Parathyroid adenoma (tissue), 2 donors: Measurements from ENCODE around the gene KRTAP9-3.
"Not testable (repeated sequence)": the region's sequence is repeated elsewhere in the genome, so short reads cannot be mapped to it uniquely, and the experiment has no call there.

Experiments used
- H2AFZ ChIP-seq: fragments of 300-600 bp; sonication (generic); one replicate; pipeline ENCODE4 v1.7.0; 2017; ENCODE audit warnings: antibody characterized with exemption, mild to moderate bottlenecking
- H3K27ac ChIP-seq: fragments of 300-600 bp; sonication (generic); one replicate; pipeline ENCODE4 v1.7.0; 2017
- H3K27me3 ChIP-seq: fragments of 300-600 bp; sonication (generic); one replicate; pipeline ENCODE4 v1.7.0; 2017; ENCODE audit warnings: low read length; ENCODE audit not compliant: control insufficient read depth, insufficient read depth
- H3K36me3 ChIP-seq: fragments of 300-600 bp; sonication (generic); one replicate; pipeline ENCODE4 v1.7.0; 2017; ENCODE audit warnings: low read length; ENCODE audit not compliant: control insufficient read depth, insufficient read depth
- H3K4me1 ChIP-seq: fragments of 300-600 bp; sonication (generic); one replicate; pipeline ENCODE4 v1.7.0; 2017; ENCODE audit warnings: control low read depth
- H3K4me2 ChIP-seq: fragments of 300-600 bp; sonication (generic); one replicate; pipeline ENCODE4 v1.7.0; 2017; ENCODE audit warnings: low read length
- H3K4me3 ChIP-seq: fragments of 300-600 bp; sonication (generic); one replicate; pipeline ENCODE4 v1.7.0; 2017; ENCODE audit warnings: low read depth, low read length
- H3K79me2 ChIP-seq: fragments of 300-600 bp; sonication (generic); one replicate; pipeline ENCODE4 v1.7.0; 2017; ENCODE audit warnings: control low read depth
- H3K9ac ChIP-seq: fragments of 300-600 bp; sonication (generic); one replicate; pipeline ENCODE4 v1.7.0; 2017; ENCODE audit warnings: mild to moderate bottlenecking
- H3K9me3 ChIP-seq: fragments of 300-600 bp; sonication (generic); one replicate; pipeline ENCODE4 v1.7.0; 2017; ENCODE audit warnings: low read length; ENCODE audit not compliant: control insufficient read depth
- CTCF ChIP-seq: fragments of 300-600 bp; sonication (generic); IDR thresholded peaks from one replicate; pipeline ENCODE4 v1.7.0; 2017; ENCODE audit warnings: antibody characterized with exemption, mild to moderate bottlenecking
- donor health status: primary hyperparathyroidism.

The KRTAP9-3 gene

GRCh38 chr17:41251261-41251660, 19.0 kb downstream of the KRTAP9-3 start:
- Histone ChIP-seq H3K4me2 (no peak overlapping the region), H3K79me2 (no peaks in the 10 kb centered on the region), H3K4me3 (no peak overlapping the region), H3K27ac (no peak overlapping the region), H2AFZ (no peak overlapping the region), H3K4me1 (no peaks in the 10 kb centered on the region), H3K36me3 (no peaks in the 10 kb centered on the region), H3K9ac (no peak overlapping the region), H3K27me3 (no peaks in the 10 kb centered on the region), H3K9me3 (no peaks in the 10 kb centered on the region)
- no peak for TF ChIP-seq CTCF

- no peak for TF ChIP-seq CTCF
- Histone ChIP-seq H2AFZ (no peak overlapping the region), H3K27me3 (no peaks in the 10 kb centered on the region), H3K4me3 (no peak overlapping the region), H3K4me1 (no peaks in the 10 kb centered on the region), H3K27ac (no peak overlapping the region), H3K9me3 (no peaks in the 10 kb centered on the region), H3K4me2 (no peak overlapping the region), H3K79me2 (no peaks in the 10 kb centered on the region), H3K36me3 (no peaks in the 10 kb centered on the region), H3K9ac (no peak overlapping the region)
Measured at GRCh38 chr17:41254861-41255260, 22.6 kb downstream of the KRTAP9-3 start.

- not testable (repeated sequence) for H3K36me3 ChIP-seq, H3K27ac ChIP-seq, H3K4me2 ChIP-seq, H3K79me2 ChIP-seq, H3K4me1 ChIP-seq, H3K9ac ChIP-seq, H2AFZ ChIP-seq, H3K27me3 ChIP-seq, H3K9me3 ChIP-seq, H3K4me3 ChIP-seq
Measured at GRCh38 chr17:41255381-41256290, 23.4 kb downstream of the KRTAP9-3 start, which contains the start of gene KRTAP9-9. Gene KRTAP9-9 (plus strand): TSS chr17:41255384.

DNA sequence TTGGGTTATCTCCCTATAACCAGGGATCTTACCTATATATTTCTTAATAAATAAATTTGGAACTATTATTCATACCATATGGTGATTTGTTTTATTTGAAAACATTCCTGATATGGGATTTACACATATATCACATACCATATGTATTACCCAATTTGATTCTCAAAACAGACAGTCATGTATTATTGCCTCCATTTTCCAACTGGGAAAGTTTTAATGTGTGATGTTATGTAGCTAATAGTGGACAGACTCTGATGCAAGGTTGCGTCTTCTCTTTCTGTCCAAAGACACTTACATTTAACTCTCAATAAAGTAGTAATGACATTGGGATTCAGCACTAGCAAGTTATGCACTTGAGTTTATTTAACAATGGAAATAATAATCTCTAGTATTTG, 24.0 kb downstream of the KRTAP9-3 start:
- H2AFZ ChIP-seq, result no peak overlapping the region
- H3K4me2 ChIP-seq, result no peak overlapping the region
- no peaks in the 10 kb centered on the region for H3K27me3 ChIP-seq
- no peak for TF ChIP-seq CTCF
- H3K36me3 ChIP-seq, result no peaks in the 10 kb centered on the region
- H3K27ac ChIP-seq, result no peak overlapping the region
- H3K9me3 ChIP-seq, result no peaks in the 10 kb centered on the region
- H3K9ac ChIP-seq, result no peak overlapping the region
- H3K4me3 ChIP-seq, result no peak overlapping the region
- H3K4me1 ChIP-seq, result no peaks in the 10 kb centered on the region
- H3K79me2 ChIP-seq, result no peaks in the 10 kb centered on the region

DNA sequence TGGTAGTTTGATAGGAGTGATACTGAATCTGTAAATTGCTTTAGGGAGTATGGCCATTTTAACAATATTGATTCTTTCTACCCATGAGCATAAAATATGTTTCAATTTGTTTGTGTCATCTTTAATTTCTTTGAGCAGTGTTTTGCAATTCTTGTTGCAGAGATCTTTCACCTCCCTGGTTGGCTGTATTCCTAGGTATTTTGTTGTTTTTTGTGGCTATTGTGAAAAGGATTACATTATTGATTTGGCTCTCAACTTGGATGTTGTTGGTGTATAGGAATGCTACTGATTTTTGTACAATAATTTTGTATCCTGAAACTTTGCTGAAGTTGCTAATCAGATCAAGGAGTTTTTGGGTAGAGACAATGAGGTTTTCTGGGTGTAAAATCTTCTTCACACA, 26.2 kb downstream of the KRTAP9-3 start:
- Histone ChIP-seq H3K9me3 (no peaks in the 10 kb centered on the region), H3K9ac (no peak overlapping the region), H3K36me3 (no peaks in the 10 kb centered on the region), H2AFZ (no peak overlapping the region), H3K4me2 (no peak overlapping the region), H3K4me3 (no peak overlapping the region), H3K27ac (no peak overlapping the region), H3K27me3 (no peaks in the 10 kb centered on the region), H3K79me2 (no peaks in the 10 kb centered on the region), H3K4me1 (no peaks in the 10 kb centered on the region)
- no peak for TF ChIP-seq CTCF
